HG02943 (cell line): ENCODE results near the gene CTLA4.
A peak's percentile ranks its signal among the peaks of the same experiment; 100 is the strongest.

ENCODE experiments used
- ATAC-seq: cut with Tn5 transposase; IDR thresholded peaks from one replicate; pipeline ENCODE4 v1.9.1; 2021; ENCODE audit warnings: mild to moderate bottlenecking, low read depth, moderate library complexity; ENCODE audit not compliant: unreplicated experiment

CTLA4 gene

GRCh38 chr2:203867561-203868200 is at the start of gene CTLA4:
Gene CTLA4 (plus strand): TSS chr2:203867771. CDS start chr2:203867943, 172 bp downstream.
- no peak for ATAC-seq

DNA sequence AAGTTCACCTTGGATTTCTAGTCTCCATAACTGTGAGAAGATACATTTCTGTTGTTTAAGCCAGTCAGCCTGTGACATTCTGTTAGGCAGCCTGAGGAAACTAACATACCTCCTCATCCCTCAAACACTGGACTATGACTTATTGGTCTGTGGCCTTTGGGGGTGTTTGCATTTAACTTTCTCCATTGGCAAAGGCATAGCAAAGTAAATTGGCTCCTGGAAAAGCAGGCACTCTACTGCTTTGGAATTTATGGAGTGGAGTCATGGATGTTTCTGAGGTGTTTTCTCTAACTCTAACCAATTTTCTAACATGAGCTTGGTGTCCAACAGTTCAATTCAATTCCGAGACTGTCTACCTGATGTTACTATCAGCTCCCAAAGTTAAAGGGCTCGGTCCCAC is 48.9 kb upstream of the CTLA4 start:
- ATAC-seq = no peak

DNA sequence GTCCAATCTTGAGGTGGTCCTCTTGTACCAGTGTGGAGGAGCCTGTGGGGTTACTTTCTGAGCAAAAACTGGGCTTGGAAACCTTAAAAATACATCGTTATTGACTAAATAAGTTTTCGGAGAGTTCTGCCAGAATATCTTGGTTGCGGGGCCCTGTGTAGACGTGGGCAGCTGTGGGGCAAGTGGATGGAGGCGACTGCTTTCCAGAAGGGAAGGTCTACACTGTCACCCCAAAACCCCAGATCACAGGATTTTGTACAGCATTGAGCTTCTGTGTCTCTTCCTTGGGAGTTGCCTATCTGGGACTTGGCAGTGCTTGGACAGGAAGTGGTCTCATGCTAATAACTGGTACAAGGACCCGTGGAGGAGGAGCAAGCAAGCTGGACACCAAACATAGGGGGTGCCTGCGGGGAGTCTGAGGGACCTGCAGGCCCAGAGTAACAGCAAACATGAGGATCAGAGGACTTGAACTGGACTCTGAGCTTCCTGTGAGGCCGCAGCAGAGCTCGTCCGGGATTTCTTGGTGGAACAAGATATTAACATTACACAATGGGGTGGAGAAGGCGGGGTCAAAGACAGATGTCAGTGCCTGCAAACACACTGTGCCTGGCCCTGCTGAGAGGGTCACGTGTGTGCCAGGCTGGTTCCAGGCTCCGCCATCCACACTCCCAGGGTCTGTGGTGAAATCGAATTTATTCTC is 48.0 kb upstream of the CTLA4 start:
- ATAC-seq = no peak

GRCh38 chr2:203820969-203821368 is 46.6 kb upstream of the CTLA4 start:
- peak; percentile 92 for ATAC-seq

DNA sequence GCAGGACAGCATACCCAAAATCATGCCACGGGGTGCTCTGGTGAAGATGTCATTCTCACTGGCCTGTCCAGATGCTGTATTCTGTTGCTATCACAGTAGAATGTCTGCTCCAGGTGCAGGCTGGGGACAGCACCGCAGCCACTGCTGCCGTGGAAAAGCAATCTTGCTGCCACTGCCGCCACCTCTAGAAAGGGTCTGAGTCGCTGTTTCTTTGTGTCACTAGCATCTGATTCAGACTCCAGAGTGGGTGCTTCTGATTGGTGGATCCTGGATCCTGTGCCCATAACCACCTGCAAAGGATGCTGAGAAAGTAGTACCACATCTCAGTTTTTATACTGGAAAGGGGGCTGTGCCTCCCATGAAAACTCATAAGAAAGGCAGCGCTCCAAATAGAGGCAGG is 45.3 kb upstream of the CTLA4 start:
- ATAC-seq = no peak

- ATAC-seq = no peak
Measured at GRCh38 chr2:203823173-203823572, 44.4 kb upstream of the CTLA4 start.

DNA sequence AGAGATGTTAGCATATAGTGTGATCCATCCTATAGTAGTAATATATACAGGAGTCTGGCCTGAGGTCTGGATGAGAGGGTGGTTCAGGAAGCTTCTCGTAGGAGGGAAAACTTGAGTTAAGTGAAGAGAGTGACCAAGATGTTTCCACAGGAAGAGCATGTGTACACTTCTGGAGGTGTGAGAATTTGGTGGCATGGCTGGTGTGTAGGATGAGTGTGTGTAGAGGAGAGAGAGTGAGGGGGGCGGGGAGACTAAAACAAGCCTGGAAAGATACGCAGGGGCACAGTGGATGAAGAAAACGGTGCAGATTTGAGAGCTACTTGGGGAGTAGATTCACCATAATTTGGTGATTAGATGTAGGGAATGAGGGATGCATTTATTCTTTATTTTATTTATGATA is 43.5 kb upstream of the CTLA4 start:
- ATAC-seq = no peak

GRCh38 chr2:203824603-203825002 is 43.0 kb upstream of the CTLA4 start:
- ATAC-seq = no peak

GRCh38 chr2:203826704-203827103 is 40.9 kb upstream of the CTLA4 start:
- no peak for ATAC-seq

- ATAC-seq = no peak
Measured at GRCh38 chr2:203830304-203831055, 37.1 kb upstream of the CTLA4 start.

DNA sequence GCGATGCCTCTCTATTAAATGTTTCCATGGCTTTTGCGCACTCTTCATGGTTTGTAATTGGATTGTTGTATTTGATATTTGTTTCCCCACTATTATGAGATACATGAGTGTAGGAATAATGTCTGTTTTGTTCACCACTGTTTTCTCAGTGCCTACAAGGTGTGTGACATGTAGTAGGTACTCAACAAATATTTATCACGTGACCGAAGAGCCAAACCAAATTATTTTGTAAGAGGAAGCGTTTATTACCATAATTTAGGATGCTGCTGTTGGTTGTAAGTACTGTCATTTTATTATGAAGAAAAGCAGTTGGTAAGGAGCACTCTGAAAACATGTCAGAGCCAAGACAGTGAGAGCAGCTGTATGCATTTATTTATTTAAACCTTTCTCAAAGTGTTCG is 32.2 kb upstream of the CTLA4 start:
- no peak for ATAC-seq

GRCh38 chr2:203835892-203836800 is 31.4 kb upstream of the CTLA4 start:
- no peak for ATAC-seq

- no peak for ATAC-seq
Measured at GRCh38 chr2:203840655-203841205, 26.8 kb upstream of the CTLA4 start.

- no peak for ATAC-seq
Measured at GRCh38 chr2:203841654-203842053, 25.9 kb upstream of the CTLA4 start.

DNA sequence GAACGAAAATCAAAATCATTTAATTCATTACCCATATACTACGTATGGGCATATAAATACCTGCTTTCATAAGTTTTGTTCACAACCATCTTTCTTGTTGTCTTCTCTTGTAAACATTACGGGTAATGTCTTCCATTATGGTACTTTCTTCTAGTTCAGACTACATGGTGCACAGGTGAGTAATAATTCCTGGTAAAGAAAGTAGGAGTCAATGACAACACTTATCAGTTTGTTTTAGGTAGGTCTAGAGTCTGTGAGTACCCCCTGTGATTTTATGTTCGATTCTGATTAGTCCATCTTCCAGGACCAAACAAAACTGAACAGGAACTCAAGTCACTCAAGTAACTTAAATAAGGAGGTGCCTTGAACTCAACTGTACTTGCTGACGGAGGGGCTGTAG is 25.2 kb upstream of the CTLA4 start:
- ATAC-seq = no peak

DNA sequence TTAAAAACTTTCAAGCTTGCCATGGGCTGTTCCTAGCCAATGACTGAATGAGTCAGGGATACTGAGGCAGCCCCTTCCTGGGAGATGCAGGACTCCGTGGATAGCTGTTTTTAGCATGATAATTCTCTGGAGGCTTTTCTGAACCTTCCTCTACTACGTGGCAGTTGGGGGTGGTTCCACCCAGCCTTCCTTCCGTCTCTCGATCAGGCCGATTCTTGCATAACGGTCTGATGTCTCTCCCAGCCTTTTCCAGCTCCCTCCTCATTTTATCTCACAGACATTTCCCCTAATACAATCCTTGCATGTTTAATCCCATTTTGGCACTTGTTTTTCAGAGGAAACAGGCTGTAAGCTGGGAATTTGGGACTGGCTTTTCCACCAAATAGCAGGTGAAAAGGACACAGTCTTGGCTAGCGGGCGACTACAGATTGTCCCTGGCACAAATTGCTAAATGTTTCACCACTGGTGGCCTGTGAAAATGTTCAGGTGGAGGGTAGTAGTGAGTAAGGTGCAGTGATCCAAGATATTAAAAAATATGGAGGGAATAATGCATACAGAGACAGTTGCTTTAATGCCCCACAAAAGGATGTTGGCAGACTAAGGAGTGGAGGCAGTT is 21.0 kb upstream of the CTLA4 start:
- no peak for ATAC-seq

GRCh38 chr2:203849010-203849409 is 18.6 kb upstream of the CTLA4 start:
- ATAC-seq = no peak

- ATAC-seq = no peak
Measured at GRCh38 chr2:203852760-203853159, 14.8 kb upstream of the CTLA4 start.

GRCh38 chr2:203853271-203853670 is 14.3 kb upstream of the CTLA4 start:
- no peak for ATAC-seq

GRCh38 chr2:203853722-203854121 is 13.8 kb upstream of the CTLA4 start:
- no peak for ATAC-seq
